Caco-2 (cell line): ENCODE data around the gene HMCN2. TPM values are rescaled to one million over a fixed set of nuclear protein-coding genes. Genes with fewer than 3 reads are reported as not detected.

Experiments used
- BruUV-seq: library from RNA; stranded (reverse); fragments of 400-500 nt; replicated peaks from 2 replicates; lab custom pipeline; 2021; lab: Mats Ljungman, UMichigan
- CTCF ChIA-PET: fragments of 300-600 bp; sonication (Branson Sonifier 250); formaldehyde crosslinking; loops from one replicate; lab custom pipeline; 2022; ENCODE audit warnings: antibody characterized with exemption; lab: Charles Lee
- POLR2A ChIA-PET: fragments of 300-600 bp; sonication (Branson Sonifier 250); formaldehyde crosslinking; loops from one replicate; lab custom pipeline; 2022; ENCODE audit warnings: antibody characterized with exemption; lab: Charles Lee
- DNase-seq, 2 experiments: peaks; one replicate each; pipeline versions ENCODE4 v3.0.0 to v3.0.0-alpha.2; 2020 to 2022
- H3K27me3 ChIP-seq: replicated peaks from 2 replicates; pipeline ENCODE4 v1.6.0; 2011; ENCODE audit warnings: low read length; ENCODE audit not compliant: control insufficient read depth, insufficient read depth
- H3K36me3 ChIP-seq: 2 replicates; pipeline ENCODE4 v1.5.1; 2011; ENCODE audit warnings: low read length; ENCODE audit not compliant: control insufficient read depth, insufficient read depth
- H3K4me1 ChIP-seq: fragments of 250-450 bp; sonication (Bioruptor Pico); 2 replicates; pipeline ENCODE4 v1.5.1; 2020; ENCODE audit warnings: mild to moderate bottlenecking
- H3K4me3 ChIP-seq: 2 replicates; pipeline ENCODE4 v1.5.1; 2011; ENCODE audit warnings: low read depth, mild to moderate bottlenecking, control low read depth, low read length
- H3K9me3 ChIP-seq: fragments of 250-450 bp; sonication (Bioruptor Pico); 2 replicates; pipeline ENCODE4 v1.5.1; 2020; ENCODE audit warnings: mild to moderate bottlenecking, moderate library complexity
- H3K27ac Mint-ChIP-seq: one replicate; pipeline ENCODE4 v1.8.0; 2022; ENCODE audit warnings: mixed read lengths; ENCODE audit not compliant: unreplicated experiment
- H3K27me3 Mint-ChIP-seq: one replicate; pipeline ENCODE4 v1.8.0; 2022; ENCODE audit warnings: mixed read lengths; ENCODE audit not compliant: insufficient read depth, unreplicated experiment
- H3K36me3 Mint-ChIP-seq: one replicate; pipeline ENCODE4 v1.8.0; 2022; ENCODE audit warnings: mild to moderate bottlenecking, mixed read lengths; ENCODE audit not compliant: insufficient read depth, unreplicated experiment
- H3K4me1 Mint-ChIP-seq: one replicate; pipeline ENCODE4 v1.8.0; 2022; ENCODE audit warnings: low read depth, mixed read lengths; ENCODE audit not compliant: unreplicated experiment
- H3K4me3 Mint-ChIP-seq: one replicate; pipeline ENCODE4 v1.8.0; 2022; ENCODE audit warnings: mild to moderate bottlenecking, moderate library complexity, mixed read lengths; ENCODE audit not compliant: unreplicated experiment
- H3K9me3 Mint-ChIP-seq: one replicate; pipeline ENCODE4 v1.8.0; 2022; ENCODE audit warnings: mixed read lengths; ENCODE audit not compliant: unreplicated experiment
- CTCF ChIP-seq, 2 experiments: fragments of 200-600 bp in 1 of 2; IDR thresholded peaks; 1 replicate in 1 of 2; 2 replicates in 1 of 2; pipeline versions ENCODE4 v1.5.1 to v1.8.0; 2011 to 2022; ENCODE audit warnings: antibody characterized with exemption in 1 of 2, control low read depth in 1 of 2, inconsistent platforms in 1 of 2, low read depth in 1 of 2, low read length in 1 of 2, mild to moderate bottlenecking in 1 of 2, moderate library complexity in 1 of 2; ENCODE audit not compliant: insufficient read depth in 1 of 2, severe bottlenecking in 1 of 2, unreplicated experiment in 1 of 2
- intact Hi-C: fragments of 100-400 bp; cut with micrococcal nuclease; formaldehyde crosslinking; loops from one replicate; pipeline ENCODE4 v1.10.0; 2022; ENCODE audit not compliant: unreplicated experiment
- total RNA-seq: library from RNA; stranded (reverse); gene quantifications from 2 replicates; pipeline ENCODE4 v1.2.3, GENCODE V29; 2022

HMCN2 gene
- total RNA-seq, 1 experiment from 2014 or later, result 0.41 TPM

GRCh38 chr9:130348341-130348740 lies 82.8 kb downstream of the HMCN2 start:
- no peaks in the 10 kb centered on the region for H3K27me3 ChIP-seq
- H3K36me3 ChIP-seq, result no peaks in the 10 kb centered on the region
- H3K36me3 Mint-ChIP-seq, result no peaks in the 10 kb centered on the region
- H3K4me1 Mint-ChIP-seq, result no peaks in the 10 kb centered on the region
- BruUV-seq, result no TSS peak
- no peak for DNase-seq
- no peak for TF ChIP-seq CTCF (IDR thresholded peaks at IDR 0.05; ENCODE audit: insufficient read depth in 1 of 2, low read depth in 1 of 2, low read length in 1 of 2, severe bottlenecking in 1 of 2, unreplicated experiment in 1 of 2)
- H3K27ac Mint-ChIP-seq, result no peak overlapping the region
- H3K9me3 Mint-ChIP-seq, result no peaks in the 10 kb centered on the region
- no peak overlapping the region for H3K4me3 ChIP-seq
- H3K9me3 ChIP-seq, result no peaks in the 10 kb centered on the region
- H3K4me3 Mint-ChIP-seq, result no peak overlapping the region
- POLR2A ChIA-PET, result no interaction called here
- no peaks in the 10 kb centered on the region for H3K4me1 ChIP-seq
- H3K27me3 Mint-ChIP-seq, result no peaks in the 10 kb centered on the region
- intact Hi-C loops, result no loop called here
- CTCF ChIA-PET, result interaction anchor here (0.5 kb wide), 1 partner anchor 101 kb away, joined by 7 read pairs; no protein-coding TSS in a partner anchor

GRCh38 chr9:130348881-130349280 lies 83.3 kb downstream of the HMCN2 start:
- no TSS peak for BruUV-seq
- ChIA-PET CTCF (no interaction called here), POLR2A (no interaction called here)
- no peaks in the 10 kb centered on the region for H3K4me1 ChIP-seq
- no peaks in the 10 kb centered on the region for H3K36me3 ChIP-seq
- H3K36me3 Mint-ChIP-seq, result no peaks in the 10 kb centered on the region
- no peak for TF ChIP-seq CTCF (IDR thresholded peaks at IDR 0.05; ENCODE audit: insufficient read depth in 1 of 2, low read depth in 1 of 2, low read length in 1 of 2, severe bottlenecking in 1 of 2, unreplicated experiment in 1 of 2)
- H3K9me3 Mint-ChIP-seq, result no peaks in the 10 kb centered on the region
- intact Hi-C loops, result no loop called here
- no peak overlapping the region for H3K4me3 Mint-ChIP-seq
- H3K4me3 ChIP-seq, result no peak overlapping the region
- no peak overlapping the region for H3K27ac Mint-ChIP-seq
- no peaks in the 10 kb centered on the region for H3K27me3 ChIP-seq
- H3K4me1 Mint-ChIP-seq, result no peaks in the 10 kb centered on the region
- no peaks in the 10 kb centered on the region for H3K27me3 Mint-ChIP-seq
- H3K9me3 ChIP-seq, result no peaks in the 10 kb centered on the region
- no peak for DNase-seq

GRCh38 chr9:130349398-130349797 lies 83.8 kb downstream of the HMCN2 start:
- H3K4me1 Mint-ChIP-seq, result no peaks in the 10 kb centered on the region
- no peak overlapping the region for H3K4me3 ChIP-seq
- DNase-seq, result no peak
- H3K27me3 ChIP-seq, result no peaks in the 10 kb centered on the region
- ChIA-PET POLR2A (no interaction called here), CTCF (no interaction called here)
- TF ChIP-seq CTCF (IDR thresholded peaks at IDR 0.05; ENCODE audit: insufficient read depth in 1 of 2, low read depth in 1 of 2, low read length in 1 of 2, severe bottlenecking in 1 of 2, unreplicated experiment in 1 of 2), result no peak
- H3K4me1 ChIP-seq, result no peaks in the 10 kb centered on the region
- H3K9me3 Mint-ChIP-seq, result no peaks in the 10 kb centered on the region
- H3K9me3 ChIP-seq, result no peaks in the 10 kb centered on the region
- intact Hi-C loops, result no loop called here
- H3K36me3 ChIP-seq, result no peaks in the 10 kb centered on the region
- no peaks in the 10 kb centered on the region for H3K36me3 Mint-ChIP-seq
- H3K27me3 Mint-ChIP-seq, result no peaks in the 10 kb centered on the region
- no peak overlapping the region for H3K4me3 Mint-ChIP-seq
- no TSS peak for BruUV-seq
- H3K27ac Mint-ChIP-seq, result no peak overlapping the region
